Pancreas (tissue), 10 donors: Measurements from ENCODE around the gene CCDC6. TPM values are rescaled to one million over a fixed set of nuclear protein-coding genes. Genes with fewer than 3 reads are reported as not detected.
"Not testable (repeated sequence)": the region's sequence is repeated elsewhere in the genome, so short reads cannot be mapped to it uniquely, and the experiment has no call there.

Source experiments
- ATAC-seq, 4 donors: fragments of 200-7000 bp; cut with Tn5 transposase; one replicate each; pipeline versions ENCODE4 v1.8.0 to v1.9.1; 2020; ENCODE audit warnings: mild to moderate bottlenecking in 4 of 4, moderate library complexity in 4 of 4
- DNase-seq, 6 donors: peaks; one replicate each; pipeline ENCODE4 v3.0.0-alpha.2; 2020
- FAIRE-seq: peaks from 2 replicates; lab custom pipeline; 2012; peaks lifted over from hg19 to GRCh38; lab: Jason Lieb, UNC
- H3K27ac ChIP-seq, 4 donors: fragments of 200-600 bp; sonication (generic); 1 replicate in 3 of 4; 2 replicates in 1 of 4; pipeline versions ENCODE4 v1.5.0 to v1.8.0; 2020
- H3K27me3 ChIP-seq, 4 donors: fragments of 200-600 bp; one replicate each; pipeline ENCODE4 v1.8.0; 2021
- H3K36me3 ChIP-seq, 3 donors: fragments of 200-600 bp; sonication (generic) in 1 of 3; one replicate each; pipeline versions ENCODE4 v1.5.0 to v1.8.0; 2020 to 2021
- H3K4me1 ChIP-seq, 3 donors: fragments of 200-600 bp; one replicate each; pipeline ENCODE4 v1.8.0; 2021
- H3K4me3 ChIP-seq, 4 donors: fragments of 200-600 bp; sonication (generic) in 2 of 4; one replicate each; pipeline versions ENCODE4 v1.5.0 to v1.8.0; 2020 to 2021
- H3K9me3 ChIP-seq, 4 donors: fragments of 200-600 bp; one replicate each; pipeline ENCODE4 v1.8.0; 2021
- CTCF ChIP-seq, 4 donors: fragments of 200-600 bp; sonication (generic) in 3 of 4; IDR thresholded peaks; one replicate each; pipeline versions ENCODE4 v1.5.0 to v1.8.0; 2021; ENCODE audit warnings: antibody characterized with exemption in 4 of 4
- WGBS, 2 donors: extraction: QIAGEN DNeasy Blood & Tissue Kit; methylation state at CpG; one replicate each; pipeline ENCODE4 v1.1.7; 2013; 5-methylcytosine and 5-hydroxymethylcytosine counted together
- intact Hi-C, 3 donors: fragments of 100-400 bp; cut with DNase I; formaldehyde crosslinking; loops; one replicate each; pipeline versions ENCODE4 v1.11.1 to v1.14.2; 2022
- polyA plus RNA-seq, 2 donors: library from polyadenylated mRNA; stranded (reverse); fragments of 200-250 nt; gene quantifications; one replicate each; pipeline ENCODE4 v1.2.3, GENCODE V29; 2013
- total RNA-seq, 6 donors: library from RNA; stranded (reverse); fragmentation: NEBNext Ultra II Directional in 4 of 6; extraction: Animal tissue kit (Norgen Biotek cat#: 25700) in 4 of 6; gene quantifications; one replicate each; pipeline versions ENCODE4 v1.2.1 to v1.2.4, GENCODE V29; 2021 to 2023
- donor health status: healthy with polysubstance abuse.
- donor health status: DM: no; HTN: no; CAD: no; lungs with moderate emphysema.
- donor health status: DM: no; HTN: no; CAD: no.
- donor health status: control.
- donor health status: control.
- donor health status: Bipolar disorder and iron deficiency.
- donor health status: DM: yes; HTN: yes; CAD: no.
- donor health status: DM: no; HTN: no; CAD: no.
- donor health status: DM: no; HTN: no; CAD: no.
- donor health status: DM: yes; HTN: yes; CAD: no.

The CCDC6 gene
- 10 to 100 TPM; 24.7 to 53.1 (median 29.6) TPM for total RNA-seq
- polyA plus RNA-seq: 10 to 100 TPM in 1 of 2 donors, 1 to 10 TPM in 1; 8.3 to 12.7 TPM

GRCh38 chr10:59906417-59907202 is at the start of gene CCDC6:
TSS of gene CCDC6 (minus strand) at chr10:59906556. CDS start at chr10:59906424, 132 bp downstream.
- intact Hi-C loops: no loop called here
- H3K27ac ChIP-seq: peak within 1 kb of the TSS; percentile 92 to 99 (median 95)
- H3K27me3 ChIP-seq: no peaks in the 10 kb centered on the region
- H3K9me3 ChIP-seq: no peaks in the 10 kb centered on the region
- ATAC-seq (peak; percentile 88 to 93 (median 89)), FAIRE-seq (no peak), DNase-seq (peak; percentile 93 to 97 (median 95))
- peaks cover 8 to 40% (median 30%) of the 10 kb centered on the region in 3 donors for H3K4me1 ChIP-seq
- peak; percentile 73 to 84 (median 80) for TF ChIP-seq CTCF (IDR thresholded peaks at IDR 0.05)
- 0% methylated on average over 39 to 64 of the region's 64 CpGs for WGBS, 2 donors
- H3K36me3 ChIP-seq: no peaks in the 10 kb centered on the region
- H3K4me3 ChIP-seq: peak within 1 kb of the TSS; percentile 97 to 99 (median 97)

DNA sequence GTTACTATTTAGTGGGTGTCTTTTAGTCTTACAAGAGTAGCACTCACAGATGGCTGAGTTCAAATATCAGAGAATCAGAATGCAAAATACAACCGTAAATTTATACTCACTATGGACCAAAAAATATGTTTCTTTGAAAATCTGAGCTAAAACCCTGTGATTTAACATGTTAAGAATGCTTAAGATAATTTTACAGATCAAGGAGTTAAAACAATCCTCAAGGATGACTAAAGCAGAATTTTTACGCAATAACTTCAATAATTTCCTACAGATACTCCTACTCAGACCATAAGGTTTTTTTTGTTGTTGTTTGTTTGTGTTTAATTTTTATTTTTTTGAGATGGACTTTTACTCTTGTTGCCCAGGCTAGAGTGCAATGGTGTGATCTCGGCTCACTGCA is 47.9 kb upstream of the CCDC6 start:
- ATAC-seq (no peak), DNase-seq (no peak), FAIRE-seq (no peak)
- H3K9me3 ChIP-seq: no peaks in the 10 kb centered on the region
- H3K4me1 ChIP-seq: peaks cover 0 to 3% (median 0%) of the 10 kb centered on the region in 3 donors
- WGBS, 2 donors: 87 to 93% methylated on average over 3 of the region's 3 CpGs
- H3K36me3 ChIP-seq: no peaks in the 10 kb centered on the region
- intact Hi-C loops: no loop called here
- no peaks in the 10 kb centered on the region for H3K27me3 ChIP-seq
- H3K4me3 ChIP-seq: no peak overlapping the region
- no peak overlapping the region for H3K27ac ChIP-seq
- TF ChIP-seq CTCF (IDR thresholded peaks at IDR 0.05): no peak

- DNase-seq, H3K36me3 ChIP-seq, H3K9me3 ChIP-seq, H3K4me3 ChIP-seq, H3K27me3 ChIP-seq, FAIRE-seq, intact Hi-C loops, H3K27ac ChIP-seq, H3K4me1 ChIP-seq, ATAC-seq: not testable (repeated sequence)
- WGBS, 2 donors: 91 to 93% methylated on average over 2 of the region's 2 CpGs
These were observed 47.4 kb upstream of the CCDC6 start for GRCh38 chr10:59953711-59954110.

DNA sequence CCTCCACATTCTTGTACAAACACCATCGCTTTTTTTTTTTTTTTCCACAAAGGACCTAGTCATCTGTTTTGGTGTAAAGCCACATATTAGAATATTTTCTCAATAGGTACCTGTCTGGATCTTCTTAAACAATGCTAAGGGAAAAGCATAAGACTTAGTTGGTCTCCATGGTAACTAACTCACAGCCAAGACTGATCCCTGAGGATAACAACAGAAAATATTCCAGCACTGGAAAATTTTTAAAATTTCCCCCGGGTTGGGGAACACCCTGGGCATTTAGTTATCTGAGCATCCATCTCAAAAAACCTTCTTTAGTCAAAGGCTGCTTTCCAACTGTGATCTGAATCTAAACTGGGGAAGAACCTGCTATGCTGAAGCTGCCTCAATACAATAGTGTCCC is 43.7 kb upstream of the CCDC6 start:
- Histone ChIP-seq H3K36me3 (no peaks in the 10 kb centered on the region), H3K4me1 (peaks cover 0 to 4% (median 0%) of the 10 kb centered on the region in 3 donors), H3K27ac (peak overlapping the region in 1 of 4 donors; percentile 30), H3K4me3 (no peak overlapping the region), H3K9me3 (no peaks in the 10 kb centered on the region), H3K27me3 (no peaks in the 10 kb centered on the region)
- DNase-seq (no peak), ATAC-seq (peak in 1 of 4 donors; percentile 31), FAIRE-seq (no peak)
- intact Hi-C loops: no loop called here
- TF ChIP-seq CTCF (IDR thresholded peaks at IDR 0.05): no peak
- 42 to 47% methylated on average over 2 of the region's 2 CpGs for whole genome bisulfite sequencing, 2 donors

- Histone ChIP-seq H3K27ac (peak overlapping the region in 1 of 4 donors; percentile 30), H3K9me3 (no peaks in the 10 kb centered on the region), H3K4me1 (peaks cover 0 to 4% (median 0%) of the 10 kb centered on the region in 3 donors), H3K4me3 (no peak overlapping the region), H3K36me3 (no peaks in the 10 kb centered on the region), H3K27me3 (no peaks in the 10 kb centered on the region)
- ATAC-seq (peak in 2 of 4 donors; percentile 52 to 69), DNase-seq (no peak), FAIRE-seq (no peak)
- TF ChIP-seq CTCF (IDR thresholded peaks at IDR 0.05): no peak
- intact Hi-C loops: no loop called here
- WGBS, 2 donors: 11 to 15% methylated on average over 1 of the region's 1 CpG
These were observed 43.3 kb upstream of the CCDC6 start for GRCh38 chr10:59949608-59950007.
